Left lung (tissue), 10 donors: ENCODE results near the gene ABCC1. TPM values are rescaled to one million over a fixed set of nuclear protein-coding genes. Genes with fewer than 3 reads are reported as not detected.

Experiments
- ATAC-seq: fragments of 200-7000 bp; cut with Tn5 transposase; one replicate; pipeline ENCODE4 v1.9.1; 2020; ENCODE audit warnings: moderate library complexity
- DNase-seq, 4 donors: peaks; one replicate each; pipeline ENCODE4 v3.0.0-alpha.2; 2013 to 2020
- H3K27ac ChIP-seq, 2 donors: fragments of 200-600 bp; sonication (generic) in 1 of 2; one replicate each; pipeline versions ENCODE4 v1.5.0 to v1.8.0; 2020 to 2021
- H3K27me3 ChIP-seq, 2 donors: fragments of 200-600 bp; sonication (generic) in 1 of 2; one replicate each; pipeline versions ENCODE4 v1.5.0 to v1.8.0; 2020 to 2021
- H3K36me3 ChIP-seq, 2 donors: fragments of 200-600 bp; sonication (generic) in 1 of 2; one replicate each; pipeline versions ENCODE4 v1.5.0 to v1.8.0; 2020 to 2021
- H3K4me1 ChIP-seq, 2 donors: fragments of 200-600 bp; one replicate each; pipeline ENCODE4 v1.8.0; 2021
- H3K4me3 ChIP-seq, 2 donors: fragments of 200-600 bp; sonication (generic) in 1 of 2; one replicate each; pipeline versions ENCODE4 v1.5.0 to v1.8.0; 2020 to 2021; ENCODE audit warnings: mild to moderate bottlenecking in 1 of 2
- H3K9me3 ChIP-seq, 2 donors: fragments of 200-600 bp; sonication (generic) in 1 of 2; one replicate each; pipeline versions ENCODE4 v1.5.0 to v1.8.0; 2020 to 2021
- intact Hi-C, 2 donors: fragments of 100-400 bp; cut with DNase I; formaldehyde crosslinking; loops; one replicate each; pipeline versions ENCODE4 v1.11.2 to v1.14.2; 2022
- polyA plus RNA-seq, 6 donors: library from polyadenylated mRNA; unstranded; fragments of 120-200 nt; gene quantifications; one replicate each; pipeline ENCODE4 v1.2.1, GENCODE V29; 2013; ENCODE audit not compliant: insufficient read length in 6 of 6
- total RNA-seq, 2 donors: library from RNA; stranded (reverse); fragmentation: NEBNext Ultra II Directional; extraction: Animal tissue kit (Norgen Biotek cat#: 25700); gene quantifications; one replicate each; pipeline ENCODE4 v1.2.1, GENCODE V29; 2021
- TF ChIP-seq, protein P1 (sequence below), 2 donors: fragments of 200-600 bp; sonication (generic) in 1 of 2; IDR thresholded peaks; one replicate each; pipeline versions ENCODE4 v1.5.0 to v1.8.0; 2021; ENCODE audit warnings: antibody characterized with exemption in 2 of 2
- donor health status: DM: no; HTN: yes; CAD: no.
- donor health status: DM: no; HTN: no; CAD: no.

The ABCC1 gene
- total and polyA plus RNA-seq, 8 donors = 29.3 to 44.6 (median 31.7) TPM

DNA sequence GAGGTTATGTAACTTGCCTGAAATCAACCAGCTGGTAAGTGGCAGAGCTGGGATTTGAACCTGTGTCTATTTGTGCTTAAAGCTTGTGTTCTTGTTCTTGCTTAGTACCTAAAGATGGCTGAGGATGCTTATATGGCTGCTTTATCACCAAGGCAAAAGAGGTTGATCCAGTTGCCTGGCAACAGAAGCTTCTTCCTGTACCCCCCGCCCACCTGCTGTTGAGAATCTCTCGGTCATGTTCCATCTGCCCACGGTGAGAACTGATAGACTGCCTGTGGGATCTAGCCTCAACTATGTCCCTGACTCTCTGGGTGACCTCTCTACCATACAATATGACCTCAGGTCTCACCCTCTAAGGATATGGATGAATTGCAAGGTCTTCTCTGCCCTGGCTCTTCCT lies 213.2 kb downstream of the ABCC1 start:
- intact Hi-C loops = no loop called here
- DNase-seq = no peak
- TF ChIP-seq, protein P1, sequence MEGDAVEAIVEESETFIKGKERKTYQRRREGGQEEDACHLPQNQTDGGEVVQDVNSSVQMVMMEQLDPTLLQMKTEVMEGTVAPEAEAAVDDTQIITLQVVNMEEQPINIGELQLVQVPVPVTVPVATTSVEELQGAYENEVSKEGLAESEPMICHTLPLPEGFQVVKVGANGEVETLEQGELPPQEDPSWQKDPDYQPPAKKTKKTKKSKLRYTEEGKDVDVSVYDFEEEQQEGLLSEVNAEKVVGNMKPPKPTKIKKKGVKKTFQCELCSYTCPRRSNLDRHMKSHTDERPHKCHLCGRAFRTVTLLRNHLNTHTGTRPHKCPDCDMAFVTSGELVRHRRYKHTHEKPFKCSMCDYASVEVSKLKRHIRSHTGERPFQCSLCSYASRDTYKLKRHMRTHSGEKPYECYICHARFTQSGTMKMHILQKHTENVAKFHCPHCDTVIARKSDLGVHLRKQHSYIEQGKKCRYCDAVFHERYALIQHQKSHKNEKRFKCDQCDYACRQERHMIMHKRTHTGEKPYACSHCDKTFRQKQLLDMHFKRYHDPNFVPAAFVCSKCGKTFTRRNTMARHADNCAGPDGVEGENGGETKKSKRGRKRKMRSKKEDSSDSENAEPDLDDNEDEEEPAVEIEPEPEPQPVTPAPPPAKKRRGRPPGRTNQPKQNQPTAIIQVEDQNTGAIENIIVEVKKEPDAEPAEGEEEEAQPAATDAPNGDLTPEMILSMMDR (IDR thresholded peaks at IDR 0.05) = no peak
- Histone ChIP-seq H3K4me1 (no peaks in the 10 kb centered on the region), H3K36me3 (peaks cover 0 to 59% of the 10 kb centered on the region in 2 donors), H3K27me3 (no peaks in the 10 kb centered on the region), H3K4me3 (no peak overlapping the region), H3K27ac (no peak overlapping the region), H3K9me3 (peaks cover 0 to 22% of the 10 kb centered on the region in 2 donors)
- no peak for ATAC-seq

DNA sequence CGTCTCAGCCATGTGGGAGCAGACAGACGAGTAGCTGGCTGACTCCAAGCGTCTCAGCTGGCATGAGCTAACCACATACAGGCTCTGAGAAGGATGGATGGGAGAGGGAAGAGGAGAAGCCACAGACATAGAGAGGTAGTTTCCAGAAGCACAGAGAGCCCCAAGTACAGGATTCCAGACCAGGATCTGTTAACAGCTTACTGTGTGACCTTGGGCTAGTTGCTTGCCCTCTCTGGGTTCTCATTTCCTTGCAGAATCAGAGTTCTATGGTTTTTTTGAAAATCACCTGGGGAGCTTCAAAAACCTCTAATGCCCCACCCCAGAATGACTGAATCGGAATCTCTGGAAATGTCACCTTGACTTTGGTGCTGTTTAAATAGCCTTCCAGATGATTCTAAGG lies 213.7 kb downstream of the ABCC1 start:
- no peak for DNase-seq
- Histone ChIP-seq H3K4me3 (no peak overlapping the region), H3K9me3 (peaks cover 0 to 20% of the 10 kb centered on the region in 2 donors), H3K27me3 (no peaks in the 10 kb centered on the region), H3K36me3 (peaks cover 0 to 59% of the 10 kb centered on the region in 2 donors), H3K4me1 (no peaks in the 10 kb centered on the region), H3K27ac (no peak overlapping the region)
- intact Hi-C loops = no loop called here
- ATAC-seq = no peak
- TF ChIP-seq, protein P1 (IDR thresholded peaks at IDR 0.05) = no peak

DNA sequence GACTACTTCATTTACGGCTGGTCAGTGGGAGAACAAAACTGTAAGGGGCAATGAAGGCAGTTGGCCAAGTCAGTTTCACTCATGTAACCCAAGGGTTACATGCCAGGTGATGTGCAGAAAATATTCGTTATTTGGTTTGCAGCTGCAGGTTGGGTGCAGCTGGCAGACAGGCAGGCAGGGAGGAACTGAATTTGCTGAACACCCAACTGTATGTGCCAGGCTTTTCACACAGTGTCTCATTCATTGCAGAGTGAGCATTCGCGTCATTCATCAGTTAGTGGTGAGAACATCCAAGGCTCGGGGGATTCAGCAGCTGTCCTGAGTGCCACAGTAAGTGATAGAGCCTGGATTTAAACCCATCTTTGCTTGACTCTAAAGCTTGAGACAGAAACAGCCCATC lies 214.2 kb downstream of the ABCC1 start:
- Histone ChIP-seq H3K9me3 (peaks cover 0 to 15% of the 10 kb centered on the region in 2 donors), H3K4me1 (no peaks in the 10 kb centered on the region), H3K4me3 (no peak overlapping the region), H3K27me3 (no peaks in the 10 kb centered on the region), H3K36me3 (peaks cover 0 to 60% of the 10 kb centered on the region in 2 donors), H3K27ac (no peak overlapping the region)
- ATAC-seq (no peak), DNase-seq (no peak)
- TF ChIP-seq, protein P1 (IDR thresholded peaks at IDR 0.05) = no peak
- intact Hi-C loops = no loop called here

DNA sequence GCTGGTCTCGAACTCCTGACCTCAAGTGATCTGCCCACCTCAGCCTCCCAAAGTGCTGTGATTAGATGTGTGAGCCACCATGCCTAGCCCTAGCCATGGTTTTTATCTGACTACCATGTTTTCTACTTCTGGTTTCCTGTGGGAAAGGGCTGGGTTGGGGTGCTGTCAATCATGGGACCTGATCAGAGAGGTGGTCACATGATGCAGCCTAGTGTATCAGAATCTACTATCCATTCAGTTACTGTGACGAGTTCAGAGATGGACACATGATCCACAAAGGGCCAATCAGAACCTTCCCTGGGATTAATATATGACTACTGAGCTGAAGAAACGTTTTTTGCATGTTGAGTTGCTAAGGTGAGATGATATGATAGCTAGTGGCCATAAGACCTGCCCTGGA lies 214.8 kb downstream of the ABCC1 start:
- Histone ChIP-seq H3K9me3 (peaks cover 0 to 8% of the 10 kb centered on the region in 2 donors), H3K27ac (no peak overlapping the region), H3K4me3 (no peak overlapping the region), H3K36me3 (peaks cover 0 to 67% of the 10 kb centered on the region in 2 donors), H3K27me3 (no peaks in the 10 kb centered on the region), H3K4me1 (no peaks in the 10 kb centered on the region)
- DNase-seq = no peak
- ATAC-seq = no peak
- TF ChIP-seq, protein P1 (IDR thresholded peaks at IDR 0.05) = no peak
- intact Hi-C loops = no loop called here

DNA sequence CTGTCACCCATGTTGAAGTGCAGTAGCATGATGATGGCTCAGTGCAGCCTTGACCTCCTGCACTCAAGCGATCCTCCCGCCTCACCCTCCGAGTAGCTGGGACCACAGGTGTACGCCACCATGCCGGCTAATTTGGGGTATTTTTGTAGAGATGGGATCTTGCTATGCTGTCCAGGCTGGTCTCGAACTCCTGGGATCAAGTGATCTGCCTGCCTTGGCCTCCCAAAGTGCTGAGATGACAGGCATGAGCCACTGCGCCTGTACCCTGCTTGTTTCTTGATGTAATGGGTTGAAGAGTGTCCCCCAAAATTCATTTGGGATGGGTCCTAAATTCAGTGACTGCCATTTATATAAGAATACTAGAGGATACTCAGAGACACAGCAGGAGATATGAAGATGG lies 216.7 kb downstream of the ABCC1 start:
- TF ChIP-seq, protein P1 (IDR thresholded peaks at IDR 0.05) = no peak
- ATAC-seq = no peak
- H3K36me3 ChIP-seq = peaks cover 0 to 69% of the 10 kb centered on the region in 2 donors

More for the DNA sequence above, 216.7 kb downstream of the ABCC1 start:
- DNase-seq = no peak
- Histone ChIP-seq H3K4me1 (no peaks in the 10 kb centered on the region), H3K9me3 (no peaks in the 10 kb centered on the region), H3K27me3 (no peaks in the 10 kb centered on the region), H3K27ac (no peak overlapping the region), H3K4me3 (no peak overlapping the region)
- intact Hi-C loops = no loop called here
